GM12878 (cell line): ENCODE measurements around the gene MLST8. TPM values are rescaled to one million over a fixed set of nuclear protein-coding genes. Genes with fewer than 3 reads are reported as not detected.
A peak's percentile ranks its signal among the peaks of the same experiment; 100 is the strongest.

Source experiments
- CBX3 ChIP-seq: fragments of 200-600 bp; sonication (generic); IDR thresholded peaks from 2 replicates; pipeline ENCODE4 v1.6.1; 2016; ENCODE audit warnings: low read depth, borderline replicate concordance
- LARP7 ChIP-seq: fragments of 450-650 bp; IDR thresholded peaks from 2 replicates; pipeline ENCODE4 v1.6.1; 2017; ENCODE audit warnings: mild to moderate bottlenecking
- MAX ChIP-seq: IDR thresholded peaks from 2 replicates; pipeline ENCODE4 v1.6.1; 2012; ENCODE audit warnings: low read depth, low read length, improper control_type of control experiment
- MEF2B ChIP-seq: fragments of 450-650 bp; IDR thresholded peaks from 2 replicates; pipeline ENCODE4 v1.6.1; 2018; ENCODE audit warnings: mild to moderate bottlenecking, moderate library complexity; ENCODE audit not compliant: partially characterized antibody, poor library complexity, severe bottlenecking
- NFIC ChIP-seq: IDR thresholded peaks from 2 replicates; pipeline ENCODE4 v1.6.1; 2012; ENCODE audit warnings: low read depth, mild to moderate bottlenecking, inconsistent platforms, low read length, moderate library complexity
- POLR2AphosphoS2 ChIP-seq: IDR thresholded peaks from 2 replicates; pipeline ENCODE4 v1.6.1; 2011; ENCODE audit warnings: low read depth, mild to moderate bottlenecking, low read length, improper control_type of control experiment, moderate library complexity
- POLR2AphosphoS5 ChIP-seq: IDR thresholded peaks from 2 replicates; pipeline ENCODE4 v1.6.1; 2011; ENCODE audit warnings: mild to moderate bottlenecking, low read length, inconsistent platforms
- RELA ChIP-seq: fragments of 450-650 bp; IDR thresholded peaks from 2 replicates; pipeline ENCODE4 v1.8.0; 2014; ENCODE audit warnings: borderline replicate concordance; ENCODE audit not compliant: partially characterized antibody
- RFX5 ChIP-seq: IDR thresholded peaks from 2 replicates; pipeline ENCODE4 v1.6.1; 2011; ENCODE audit warnings: low read depth, low read length, improper control_type of control experiment
- SMAD1 ChIP-seq: fragments of 450-650 bp; IDR thresholded peaks from 2 replicates; pipeline ENCODE4 v1.6.1; 2018; ENCODE audit warnings: mild to moderate bottlenecking, low read depth; ENCODE audit not compliant: partially characterized antibody
- SMC3 ChIP-seq: IDR thresholded peaks from 2 replicates; pipeline ENCODE4 v1.6.1; 2011; ENCODE audit warnings: low read length, improper control_type of control experiment, borderline replicate concordance
- SPI1 ChIP-seq: IDR thresholded peaks from 2 replicates; pipeline ENCODE4 v1.6.1; 2011; ENCODE audit warnings: low read depth, mild to moderate bottlenecking, low read length, moderate library complexity, borderline replicate concordance; ENCODE audit not compliant: insufficient read depth
- USF1 ChIP-seq: IDR thresholded peaks from 2 replicates; pipeline ENCODE4 v1.6.1; 2011; ENCODE audit warnings: borderline replicate concordance, low read depth, mild to moderate bottlenecking, moderate library complexity, mixed read lengths, low read length; ENCODE audit not compliant: insufficient read depth; ENCODE audit errors: extremely low read length
- ZBTB40 ChIP-seq: fragments of 450-650 bp; IDR thresholded peaks from 2 replicates; pipeline ENCODE4 v1.6.1; 2016; ENCODE audit warnings: mild to moderate bottlenecking, moderate library complexity, borderline replicate concordance
- ZNF622 ChIP-seq: fragments of 450-650 bp; IDR thresholded peaks from 2 replicates; pipeline ENCODE4 v1.6.1; 2017; ENCODE audit warnings: mild to moderate bottlenecking, inconsistent platforms
- polyA plus RNA-seq, 11 experiments: library from polyadenylated mRNA; depleted of rRNA in 4 of 11; unstranded in 6 of 11; stranded (reverse) in 5 of 11; fragments of >200 nt; fragmentation: Nextera tagmentation in 4 of 11; fragmentation: Illumina TruSeq in 1 of 11; extraction: Ambion mirVana in 4 of 11; extraction: Trizol in 1 of 11; gene quantifications; 1 replicate in 1 of 11; 2 replicates in 10 of 11; pipeline versions ENCODE4 v1.2.1 to v1.2.3, GENCODE V29; 2011 to 2016; ENCODE audit warnings: inconsistent platforms in 2 of 11, missing spikeins in 2 of 11, low read depth in 1 of 11
- total RNA-seq, 4 experiments: library from RNA; depleted of rRNA in 3 of 4; stranded (reverse); fragments of >200 nt in 3 of 4; fragmentation: Illumina TruSeq in 1 of 4; extraction: Trizol in 1 of 4; gene quantifications; 2 replicates each; pipeline versions ENCODE4 v1.2.1 to v1.2.3, GENCODE V29; 2013 to 2021
- TF ChIP-seq, protein P1 (sequence below): fragments of 450-650 bp; IDR thresholded peaks from 2 replicates; pipeline ENCODE4 v1.6.1; 2016; ENCODE audit warnings: mild to moderate bottlenecking
- TF ChIP-seq, protein P2 (sequence below): fragments of 450-650 bp; IDR thresholded peaks from 2 replicates; pipeline ENCODE4 v1.6.1; 2017; ENCODE audit warnings: mild to moderate bottlenecking

Gene MLST8
- total and polyA plus RNA-seq, 10 of the 15 experiments (the other 5 are each of a cell fraction or from before 2014, with no cell fraction given) = 1.0 to 114 (median 64.2) TPM

GRCh38 chr16:2205104-2205966 is at the start of gene MLST8 (continued):
- TF ChIP-seq SMAD1 = no peak
- TF ChIP-seq, protein P1, sequence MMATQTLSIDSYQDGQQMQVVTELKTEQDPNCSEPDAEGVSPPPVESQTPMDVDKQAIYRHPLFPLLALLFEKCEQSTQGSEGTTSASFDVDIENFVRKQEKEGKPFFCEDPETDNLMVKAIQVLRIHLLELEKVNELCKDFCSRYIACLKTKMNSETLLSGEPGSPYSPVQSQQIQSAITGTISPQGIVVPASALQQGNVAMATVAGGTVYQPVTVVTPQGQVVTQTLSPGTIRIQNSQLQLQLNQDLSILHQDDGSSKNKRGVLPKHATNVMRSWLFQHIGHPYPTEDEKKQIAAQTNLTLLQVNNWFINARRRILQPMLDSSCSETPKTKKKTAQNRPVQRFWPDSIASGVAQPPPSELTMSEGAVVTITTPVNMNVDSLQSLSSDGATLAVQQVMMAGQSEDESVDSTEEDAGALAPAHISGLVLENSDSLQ = no peak
- TF ChIP-seq MAX = peak; percentile 80
- TF ChIP-seq SMC3 = no peak; the same call in 1 of the 2 replicates
- peak; percentile 95 for TF ChIP-seq POLR2AphosphoS2
- no peak for TF ChIP-seq CBX3
- peak; percentile 57 for TF ChIP-seq USF1
- no peak for TF ChIP-seq ZBTB40
- TF ChIP-seq SPI1 = 0 out of 2 replicates have a peak, but pooled peaks have one; percentile 19
- TF ChIP-seq MEF2B = no peak
- no peak for TF ChIP-seq NFIC
- TF ChIP-seq, protein P2, sequence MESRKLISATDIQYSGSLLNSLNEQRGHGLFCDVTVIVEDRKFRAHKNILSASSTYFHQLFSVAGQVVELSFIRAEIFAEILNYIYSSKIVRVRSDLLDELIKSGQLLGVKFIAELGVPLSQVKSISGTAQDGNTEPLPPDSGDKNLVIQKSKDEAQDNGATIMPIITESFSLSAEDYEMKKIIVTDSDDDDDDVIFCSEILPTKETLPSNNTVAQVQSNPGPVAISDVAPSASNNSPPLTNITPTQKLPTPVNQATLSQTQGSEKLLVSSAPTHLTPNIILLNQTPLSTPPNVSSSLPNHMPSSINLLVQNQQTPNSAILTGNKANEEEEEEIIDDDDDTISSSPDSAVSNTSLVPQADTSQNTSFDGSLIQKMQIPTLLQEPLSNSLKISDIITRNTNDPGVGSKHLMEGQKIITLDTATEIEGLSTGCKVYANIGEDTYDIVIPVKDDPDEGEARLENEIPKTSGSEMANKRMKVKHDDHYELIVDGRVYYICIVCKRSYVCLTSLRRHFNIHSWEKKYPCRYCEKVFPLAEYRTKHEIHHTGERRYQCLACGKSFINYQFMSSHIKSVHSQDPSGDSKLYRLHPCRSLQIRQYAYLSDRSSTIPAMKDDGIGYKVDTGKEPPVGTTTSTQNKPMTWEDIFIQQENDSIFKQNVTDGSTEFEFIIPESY = no peak
- TF ChIP-seq POLR2AphosphoS5 = peak; percentile 83; the same call in 1 of the 2 replicates
- no peak for TF ChIP-seq ZNF622
- TF ChIP-seq RFX5 = no peak
- TF ChIP-seq LARP7 = peak; percentile 82
- TF ChIP-seq RELA = peak; percentile 73
